ENCODE data around the gene GID4. TPM values are rescaled to one million over a fixed set of nuclear protein-coding genes. Genes with fewer than 3 reads are reported as not detected.

GID4 gene
- 4.8 and 6.7 TPM in 2 replicates for total RNA-seq

GRCh38 chr17:18038861-18039534, at the start of gene GID4, which contains the start of gene ATPAF2:
Gene GID4 (plus strand): TSS chr17:18039408. CDS start chr17:18039465, 57 bp downstream.
Gene ATPAF2 (minus strand): TSS chr17:18039168. CDS start chr17:18039013, 155 bp downstream.

GRCh38 chr17:18087610-18088491, 48.6 kb downstream of the GID4 start, which contains the start of gene DRG2:
Gene DRG2 (plus strand): TSS chr17:18087948. CDS start chr17:18088024, 76 bp downstream.

GRCh38 chr17:18108401-18109312, 69.4 kb downstream of the GID4 start, which contains the start of gene MYO15A:
Gene MYO15A (plus strand): TSS chr17:18108756. CDS start chr17:18118801, 10,045 bp downstream.

Other genes with a start within 250 kb of the GID4 start
- gene SREBF1, start 202.4 kb upstream of the GID4 start, total RNA-seq: 22.4 and 23.0 TPM in 2 replicates
- gene TOM1L2, start 67.0 kb upstream of the GID4 start, total RNA-seq: 15.9 and 28.1 TPM in 2 replicates
- gene DRC3, start 66.5 kb upstream of the GID4 start, total RNA-seq: 1.3 and 1.5 TPM in 2 replicates
- 16.6 and 17.5 TPM in 2 replicates for gene ATPAF2, start 240 bp upstream of the GID4 start, total RNA-seq
- gene DRG2, start 48.5 kb downstream of the GID4 start, total RNA-seq: 38.8 and 40.3 TPM in 2 replicates
- gene MYO15A, start 69.3 kb downstream of the GID4 start, total RNA-seq: 0.19 TPM in 1 of 2 replicates, not detected in the other
- gene ALKBH5, start 144.4 kb downstream of the GID4 start, total RNA-seq: 78.5 and 100 TPM in 2 replicates
- 31.3 and 35.6 TPM in 2 replicates for gene LLGL1, start 186.2 kb downstream of the GID4 start, total RNA-seq
- 549 and 591 TPM in 2 replicates for gene FLII, start 219.3 kb downstream of the GID4 start, total RNA-seq
- 9.6 and 13.5 TPM in 2 replicates for gene MIEF2, start 221.3 kb downstream of the GID4 start, total RNA-seq

Data from endothelial cell of coronary artery (primary cell).